Cerebellar nuclear complex (tissue), 1 donor: ENCODE results near the gene SPATA20.

Source experiments
- DNase-seq, 2 experiments: peaks; one replicate each; lab custom pipeline; 2025; lab: John Stamatoyannopoulos, UW

SPATA20 gene

DNA sequence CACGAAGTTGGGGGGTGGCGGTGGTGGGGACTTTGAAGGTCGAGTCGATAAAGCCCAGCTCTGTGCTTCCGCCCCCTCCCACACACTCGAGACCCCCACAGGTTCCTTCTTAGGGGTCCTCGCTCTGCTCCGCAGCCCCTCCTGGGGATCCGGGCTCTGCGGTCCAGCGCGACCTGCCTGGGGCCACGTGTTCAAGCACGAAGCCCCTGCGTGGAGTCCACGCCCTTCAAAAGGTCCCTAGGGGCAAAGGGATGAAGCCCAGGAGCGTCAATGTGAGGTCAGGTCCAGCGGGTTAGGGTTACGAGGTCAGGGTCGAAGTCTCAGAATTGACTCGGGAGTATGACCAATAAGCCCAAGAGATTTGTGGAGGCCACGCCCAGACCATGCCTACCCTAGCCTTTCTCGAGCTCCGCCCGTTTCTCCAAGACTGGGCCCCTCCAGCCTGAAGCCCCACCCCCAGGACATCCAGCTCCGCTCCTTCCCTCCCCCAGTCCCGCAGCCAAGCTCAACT, 12.8 kb downstream of the SPATA20 start:
- DNase-seq = no peak

DNA sequence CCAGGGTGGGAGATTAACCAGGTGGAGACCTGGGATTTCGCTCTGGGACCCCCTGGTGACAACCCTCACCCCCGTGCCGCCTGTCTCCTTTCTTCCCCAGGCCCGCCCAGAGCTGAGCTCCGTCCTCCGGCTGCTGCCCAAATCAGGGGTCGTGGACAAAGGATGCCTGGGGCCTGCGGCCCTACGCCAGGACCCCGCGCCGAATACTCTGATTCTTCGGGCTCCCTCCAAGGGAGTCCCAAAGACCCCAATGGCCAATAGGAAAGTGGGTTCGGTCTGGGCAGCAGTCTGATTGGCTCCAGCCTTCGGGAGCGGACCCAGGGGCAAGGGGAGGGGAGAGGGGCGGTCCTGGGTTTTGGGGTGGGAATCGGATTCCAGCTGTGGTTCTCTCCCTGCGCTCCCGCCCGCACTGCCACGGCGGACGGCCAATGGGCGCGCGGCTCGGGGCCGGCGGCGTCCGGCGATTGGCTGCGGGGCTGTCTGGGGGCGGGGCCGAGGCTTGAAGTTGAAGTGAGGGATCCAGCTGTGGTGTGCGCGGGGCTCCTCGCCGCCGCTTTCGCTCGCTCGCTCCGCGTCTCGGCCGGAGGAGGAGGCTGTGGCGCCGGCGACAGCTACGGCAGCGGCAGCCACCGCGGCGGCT, 13.3 kb downstream of the SPATA20 start, which contains the start of gene CACNA1G:
TSS of gene CACNA1G (plus strand) at position 531 of the 640 bp plus-strand sequence. CDS start 745 bp downstream, outside the sequence.
- no peak for DNase-seq

GRCh38 chr17:50560931-50561745, 14.2 kb downstream of the SPATA20 start:
- DNase-seq = no peak

- DNase-seq = no peak
These were observed 14.8 kb downstream of the SPATA20 start for GRCh38 chr17:50561746-50562141.

GRCh38 chr17:50562242-50563091, 15.5 kb downstream of the SPATA20 start:
- DNase-seq = no peak

DNA sequence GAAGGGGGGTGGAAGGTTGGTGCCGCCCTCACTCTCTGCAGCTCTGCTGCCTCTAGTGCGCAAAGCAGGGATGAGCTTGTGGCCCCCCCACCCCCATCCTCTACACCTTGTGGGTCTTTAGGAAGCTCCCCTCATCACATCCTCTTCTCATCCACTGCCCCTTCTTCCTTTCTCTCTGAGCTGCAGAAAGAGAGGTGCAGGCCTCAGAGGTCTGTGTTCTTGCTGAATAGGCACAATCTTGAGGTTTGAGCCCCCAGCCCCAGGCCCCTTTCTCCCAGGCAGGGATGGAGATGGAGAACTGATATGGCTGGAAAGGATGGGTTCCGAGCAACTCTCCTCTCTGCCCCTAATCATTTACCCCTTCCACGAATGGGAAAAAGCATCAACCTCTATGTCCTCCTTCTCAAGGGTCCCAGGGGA, 16.1 kb downstream of the SPATA20 start:
- no peak for DNase-seq

DNA sequence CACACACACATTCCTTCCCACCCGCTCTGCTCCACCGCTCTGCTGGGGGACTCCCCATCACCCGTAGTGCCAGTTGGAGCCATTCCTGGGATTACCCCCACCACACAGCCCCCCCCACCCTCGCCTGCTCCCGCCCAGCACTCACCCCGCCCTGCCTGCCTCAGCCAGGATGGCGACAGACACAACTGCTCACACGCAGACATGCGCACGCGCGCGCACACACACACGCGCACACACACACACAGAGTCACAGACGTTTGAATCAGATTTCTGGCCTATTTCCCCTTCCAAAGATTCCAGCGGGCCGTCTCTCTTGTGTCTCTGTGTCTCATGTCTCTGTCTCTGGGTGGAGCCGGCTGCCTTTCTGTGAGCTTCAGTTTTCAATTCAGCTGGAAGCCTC, 17.9 kb downstream of the SPATA20 start:
- no peak for DNase-seq

- DNase-seq = peak; percentile 36 to 77
These were observed 18.7 kb downstream of the SPATA20 start for GRCh38 chr17:50565402-50566350.

GRCh38 chr17:50566886-50567285, 19.9 kb downstream of the SPATA20 start:
- DNase-seq = no peak

DNA sequence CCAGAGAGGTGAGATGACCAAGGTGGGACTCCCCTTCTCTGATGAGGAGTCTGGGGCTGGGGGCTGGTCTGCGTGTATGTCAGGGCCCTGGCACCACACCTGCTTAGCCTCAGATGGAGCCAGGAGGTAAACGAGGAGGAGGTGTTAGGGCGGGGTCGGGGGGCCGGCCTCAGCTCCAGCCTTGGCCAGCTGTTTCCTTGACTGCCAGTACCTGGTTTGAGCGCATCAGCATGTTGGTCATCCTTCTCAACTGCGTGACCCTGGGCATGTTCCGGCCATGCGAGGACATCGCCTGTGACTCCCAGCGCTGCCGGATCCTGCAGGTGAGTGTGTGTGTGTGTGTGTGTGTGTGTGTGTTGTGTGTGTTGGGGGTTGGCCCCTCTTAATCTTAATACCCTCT, 21.7 kb downstream of the SPATA20 start:
- DNase-seq = no peak

DNA sequence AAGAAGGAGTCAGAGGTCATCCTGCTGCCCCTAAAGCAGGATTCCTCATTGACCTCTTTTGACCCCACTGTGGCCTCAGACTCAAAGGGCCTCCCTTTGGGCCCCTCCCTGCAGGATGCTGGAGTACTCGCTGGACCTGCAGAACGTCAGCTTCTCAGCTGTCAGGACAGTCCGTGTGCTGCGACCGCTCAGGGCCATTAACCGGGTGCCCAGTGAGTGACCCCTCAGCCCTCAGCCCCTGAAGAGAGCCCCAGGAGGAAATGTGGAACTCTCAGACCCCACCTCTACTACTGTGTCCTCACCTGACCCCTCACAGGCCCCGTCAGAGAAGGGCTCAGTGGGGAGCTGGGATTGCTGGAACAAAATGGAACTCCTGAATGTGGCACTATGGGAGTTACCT, 22.6 kb downstream of the SPATA20 start:
- no peak for DNase-seq

DNA sequence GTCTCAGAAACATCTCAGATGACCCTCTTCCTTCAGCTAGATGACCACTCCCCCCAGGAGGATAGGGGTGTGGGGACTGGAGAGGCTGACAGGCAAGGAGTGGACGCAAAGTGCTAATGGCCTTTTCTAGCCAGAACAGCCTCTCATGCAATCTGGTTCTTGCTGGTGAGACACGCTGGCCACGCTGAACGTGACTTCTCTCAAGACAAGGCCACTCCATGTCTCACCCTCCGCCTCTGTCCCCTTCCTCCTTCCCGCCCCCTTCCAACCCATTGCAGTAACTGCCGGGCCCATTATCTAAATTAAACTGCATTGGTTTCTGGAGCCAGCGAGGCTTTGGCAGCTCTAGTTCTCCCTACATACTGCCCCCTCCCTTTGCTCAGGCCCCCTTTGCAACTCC, 23.1 kb downstream of the SPATA20 start:
- DNase-seq = no peak

DNA sequence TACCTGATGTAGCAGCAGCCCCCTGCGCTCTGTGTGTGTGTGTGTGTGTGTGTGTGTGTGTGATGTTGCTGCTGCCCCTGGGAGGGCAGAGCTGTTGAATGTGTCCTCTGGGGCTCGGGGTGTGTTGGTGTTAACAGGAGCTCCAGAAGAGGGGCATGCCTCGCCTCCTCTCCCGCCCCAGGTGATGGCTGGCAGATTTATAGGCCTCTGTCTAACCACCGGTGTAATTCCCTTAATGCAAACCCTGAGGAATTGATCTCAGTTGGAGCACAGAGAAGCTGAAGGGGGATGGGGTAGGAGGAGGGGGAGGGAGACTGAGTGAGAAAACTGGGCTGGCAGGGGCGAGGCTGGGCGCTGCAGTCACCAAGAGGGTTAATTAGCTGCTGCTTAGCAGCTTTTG, 23.6 kb downstream of the SPATA20 start:
- DNase-seq = no peak

- no peak for DNase-seq
These were observed 24.7 kb downstream of the SPATA20 start for GRCh38 chr17:50571681-50572080.

DNA sequence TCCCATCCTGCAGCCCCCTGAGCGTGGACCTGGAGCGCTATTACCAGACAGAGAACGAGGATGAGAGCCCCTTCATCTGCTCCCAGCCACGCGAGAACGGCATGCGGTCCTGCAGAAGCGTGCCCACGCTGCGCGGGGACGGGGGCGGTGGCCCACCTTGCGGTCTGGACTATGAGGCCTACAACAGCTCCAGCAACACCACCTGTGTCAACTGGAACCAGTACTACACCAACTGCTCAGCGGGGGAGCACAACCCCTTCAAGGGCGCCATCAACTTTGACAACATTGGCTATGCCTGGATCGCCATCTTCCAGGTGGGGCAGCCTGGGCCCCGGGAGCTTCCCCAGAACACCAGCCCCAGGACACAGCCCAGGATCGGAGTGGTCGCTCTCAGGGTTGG, 25.6 kb downstream of the SPATA20 start:
- no peak for DNase-seq

- no peak for DNase-seq
These were observed 27.1 kb downstream of the SPATA20 start for GRCh38 chr17:50573866-50574611.

DNA sequence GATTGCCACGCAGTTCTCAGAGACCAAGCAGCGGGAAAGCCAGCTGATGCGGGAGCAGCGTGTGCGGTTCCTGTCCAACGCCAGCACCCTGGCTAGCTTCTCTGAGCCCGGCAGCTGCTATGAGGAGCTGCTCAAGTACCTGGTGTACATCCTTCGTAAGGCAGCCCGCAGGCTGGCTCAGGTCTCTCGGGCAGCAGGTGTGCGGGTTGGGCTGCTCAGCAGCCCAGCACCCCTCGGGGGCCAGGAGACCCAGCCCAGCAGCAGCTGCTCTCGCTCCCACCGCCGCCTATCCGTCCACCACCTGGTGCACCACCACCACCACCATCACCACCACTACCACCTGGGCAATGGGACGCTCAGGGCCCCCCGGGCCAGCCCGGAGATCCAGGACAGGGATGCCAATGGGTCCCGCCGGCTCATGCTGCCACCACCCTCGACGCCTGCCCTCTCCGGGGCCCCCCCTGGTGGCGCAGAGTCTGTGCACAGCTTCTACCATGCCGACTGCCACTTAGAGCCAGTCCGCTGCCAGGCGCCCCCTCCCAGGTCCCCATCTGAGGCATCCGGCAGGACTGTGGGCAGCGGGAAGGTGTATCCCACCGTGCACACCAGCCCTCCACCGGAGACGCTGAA, 28.7 kb downstream of the SPATA20 start:
- no peak for DNase-seq

- no peak for DNase-seq
These were observed 29.9 kb downstream of the SPATA20 start for GRCh38 chr17:50576864-50577263.

- DNase-seq = no peak
These were observed 30.5 kb downstream of the SPATA20 start for GRCh38 chr17:50577451-50577954.

DNA sequence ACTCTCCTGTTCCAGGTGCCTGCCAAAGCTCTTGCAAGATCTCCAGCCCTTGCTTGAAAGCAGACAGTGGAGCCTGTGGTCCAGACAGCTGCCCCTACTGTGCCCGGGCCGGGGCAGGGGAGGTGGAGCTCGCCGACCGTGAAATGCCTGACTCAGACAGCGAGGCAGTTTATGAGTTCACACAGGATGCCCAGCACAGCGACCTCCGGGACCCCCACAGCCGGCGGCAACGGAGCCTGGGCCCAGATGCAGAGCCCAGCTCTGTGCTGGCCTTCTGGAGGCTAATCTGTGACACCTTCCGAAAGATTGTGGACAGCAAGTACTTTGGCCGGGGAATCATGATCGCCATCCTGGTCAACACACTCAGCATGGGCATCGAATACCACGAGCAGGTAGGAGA, 31.2 kb downstream of the SPATA20 start:
- DNase-seq = no peak
